NT2/D1 (cell line): ENCODE results near the gene CYTIP.

ENCODE experiments used
- SUZ12 ChIP-seq: IDR thresholded peaks from 2 replicates; pipeline ENCODE4 v1.6.1; 2011; ENCODE audit not compliant: insufficient read length, insufficient read depth; ENCODE audit errors: extremely low read depth
- YY1 ChIP-seq: IDR thresholded peaks from 2 replicates; pipeline ENCODE4 v1.6.1; 2011; ENCODE audit not compliant: insufficient read length, insufficient read depth
- ZNF274 ChIP-seq: IDR thresholded peaks from 2 replicates; pipeline ENCODE4 v1.6.1; 2011; ENCODE audit warnings: mild to moderate bottlenecking, low read depth, low read length

- TF ChIP-seq SUZ12 (no peak), YY1 (no peak), ZNF274 (no peak)
Measured at GRCh38 chr2:157459486-157459885, 15.6 kb upstream of the CYTIP start.
